Neural progenitor cell (in vitro differentiated cells): ENCODE results near the gene ROMO1. TPM values are rescaled to one million over a fixed set of nuclear protein-coding genes. Genes with fewer than 3 reads are reported as not detected.

Source experiments
- DNase-seq: peaks from one replicate; pipeline ENCODE4 v3.0.0-alpha.2; 2016; ENCODE audit warnings: low spot score
- H2AFZ ChIP-seq: fragments of 200-600 bp; sonication (generic); replicated peaks from 2 replicates; pipeline ENCODE4 v1.6.1; 2016; ENCODE audit warnings: antibody characterized with exemption
- H3F3A ChIP-seq: fragments of 200-600 bp; sonication (generic); 2 replicates; pipeline ENCODE4 v1.6.1; 2016; ENCODE audit warnings: antibody characterized with exemption, low read depth
- H3K27ac ChIP-seq: fragments of 200-600 bp; sonication (generic); 2 replicates; pipeline ENCODE4 v1.5.1; 2016; ENCODE audit warnings: mild to moderate bottlenecking
- H3K27me3 ChIP-seq: fragments of 200-600 bp; sonication (generic); 2 replicates; pipeline ENCODE4 v1.6.1; 2016; ENCODE audit warnings: mild to moderate bottlenecking, moderate library complexity
- H3K36me3 ChIP-seq: fragments of 200-600 bp; sonication (generic); 2 replicates; pipeline ENCODE4 v1.5.1; 2016
- H3K4me1 ChIP-seq: fragments of 200-600 bp; sonication (generic); 2 replicates; pipeline ENCODE4 v1.6.1; 2016; ENCODE audit warnings: mixed run types
- H3K4me2 ChIP-seq: fragments of 200-600 bp; sonication (generic); 2 replicates; pipeline ENCODE4 v1.6.1; 2016
- H3K4me3 ChIP-seq: fragments of 200-600 bp; sonication (generic); 2 replicates; pipeline ENCODE4 v1.5.1; 2016
- H3K79me2 ChIP-seq: fragments of 200-600 bp; sonication (generic); 2 replicates; pipeline ENCODE4 v1.6.1; 2016; ENCODE audit warnings: low read depth
- H3K9ac ChIP-seq: fragments of 200-600 bp; sonication (generic); 2 replicates; pipeline ENCODE4 v1.6.1; 2016
- H3K9me3 ChIP-seq: fragments of 200-600 bp; sonication (generic); 2 replicates; pipeline ENCODE4 v1.5.1; 2016; ENCODE audit warnings: low read depth
- H4K20me1 ChIP-seq: fragments of 200-600 bp; sonication (generic); 2 replicates; pipeline ENCODE4 v1.6.1; 2016; ENCODE audit warnings: low read depth
- H3K27ac Mint-ChIP-seq: 3 replicates; pipeline ENCODE4 v1.8.0; 2021; ENCODE audit warnings: mixed read lengths
- H3K27me3 Mint-ChIP-seq: 2 replicates; pipeline ENCODE4 v1.8.0; 2022; ENCODE audit warnings: low read depth, mild to moderate bottlenecking, inconsistent platforms, moderate library complexity, mixed read lengths; ENCODE audit not compliant: insufficient read depth
- H3K36me3 Mint-ChIP-seq: 3 replicates; pipeline ENCODE4 v1.8.0; 2021; ENCODE audit warnings: mixed read lengths
- H3K4me1 Mint-ChIP-seq: 3 replicates; pipeline ENCODE4 v1.8.0; 2021; ENCODE audit warnings: mixed read lengths
- H3K4me3 Mint-ChIP-seq: 3 replicates; pipeline ENCODE4 v1.8.0; 2021; ENCODE audit warnings: mild to moderate bottlenecking, moderate library complexity, mixed read lengths
- H3K9me3 Mint-ChIP-seq: 3 replicates; pipeline ENCODE4 v1.8.0; 2020; ENCODE audit warnings: mixed read lengths
- EZH2 ChIP-seq: fragments of 200-600 bp; sonication (generic); IDR thresholded peaks from 2 replicates; pipeline ENCODE4 v1.6.1; 2017; ENCODE audit warnings: antibody characterized with exemption, mild to moderate bottlenecking, moderate library complexity
- EZH2phosphoT487 ChIP-seq: fragments of 200-600 bp; sonication (generic); IDR thresholded peaks from 2 replicates; pipeline ENCODE4 v1.6.1; 2017; ENCODE audit warnings: antibody characterized with exemption
- total RNA-seq: library from RNA; depleted of rRNA; stranded (reverse); fragments of >200 nt; gene quantifications from 2 replicates; pipeline ENCODE4 v1.2.3, GENCODE V29; 2015; ENCODE audit warnings: low replicate concordance
- TF ChIP-seq, protein P1 (sequence below): fragments of 200-600 bp; sonication (generic); IDR thresholded peaks from 2 replicates; pipeline ENCODE4 v1.5.1; 2017; ENCODE audit warnings: antibody characterized with exemption, mild to moderate bottlenecking

ROMO1 gene
- total RNA-seq, 1 donor from 2014 or later = 135 TPM

DNA sequence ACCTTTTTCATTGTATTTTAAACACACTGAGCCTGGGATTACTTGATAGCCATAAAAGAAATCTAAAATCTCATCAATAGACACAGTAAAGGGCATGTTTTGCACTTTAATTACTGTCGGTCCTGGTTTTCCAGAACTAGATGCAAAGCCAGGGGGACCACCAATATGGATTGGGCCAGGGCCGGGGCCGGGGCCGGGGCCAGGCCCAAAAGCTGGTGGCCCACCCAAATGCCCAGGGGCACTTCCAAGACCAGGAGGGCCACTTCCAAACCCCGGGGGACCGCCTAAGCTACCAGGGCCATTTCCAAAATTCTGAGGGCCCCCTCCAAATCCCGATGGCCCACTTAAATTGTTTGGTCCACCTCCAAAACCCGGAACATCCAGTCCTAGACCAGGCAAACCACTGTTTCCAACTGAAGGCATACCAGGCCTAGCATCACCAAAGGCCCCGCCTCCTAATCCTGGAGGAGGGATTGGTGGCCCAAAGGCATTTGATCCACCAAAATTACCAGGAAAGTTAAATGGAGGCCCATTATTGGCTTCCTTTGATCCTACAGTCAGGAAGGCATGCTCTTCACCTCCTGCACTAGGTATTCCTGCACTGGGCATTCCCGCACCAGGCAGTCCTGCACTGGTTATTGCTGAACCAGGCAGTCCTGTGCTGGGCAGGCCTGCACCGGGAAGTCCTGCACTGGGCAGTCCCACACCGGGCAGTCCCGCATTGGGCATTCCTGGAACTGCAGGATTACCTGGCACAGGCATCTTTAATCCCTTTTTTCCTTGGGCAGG, 46.4 kb upstream of the ROMO1 start:
- H3K27ac ChIP-seq = no peak overlapping the region
- TF ChIP-seq EZH2phosphoT487 = no peak
- TF ChIP-seq EZH2 = no peak
- TF ChIP-seq, protein P1, sequence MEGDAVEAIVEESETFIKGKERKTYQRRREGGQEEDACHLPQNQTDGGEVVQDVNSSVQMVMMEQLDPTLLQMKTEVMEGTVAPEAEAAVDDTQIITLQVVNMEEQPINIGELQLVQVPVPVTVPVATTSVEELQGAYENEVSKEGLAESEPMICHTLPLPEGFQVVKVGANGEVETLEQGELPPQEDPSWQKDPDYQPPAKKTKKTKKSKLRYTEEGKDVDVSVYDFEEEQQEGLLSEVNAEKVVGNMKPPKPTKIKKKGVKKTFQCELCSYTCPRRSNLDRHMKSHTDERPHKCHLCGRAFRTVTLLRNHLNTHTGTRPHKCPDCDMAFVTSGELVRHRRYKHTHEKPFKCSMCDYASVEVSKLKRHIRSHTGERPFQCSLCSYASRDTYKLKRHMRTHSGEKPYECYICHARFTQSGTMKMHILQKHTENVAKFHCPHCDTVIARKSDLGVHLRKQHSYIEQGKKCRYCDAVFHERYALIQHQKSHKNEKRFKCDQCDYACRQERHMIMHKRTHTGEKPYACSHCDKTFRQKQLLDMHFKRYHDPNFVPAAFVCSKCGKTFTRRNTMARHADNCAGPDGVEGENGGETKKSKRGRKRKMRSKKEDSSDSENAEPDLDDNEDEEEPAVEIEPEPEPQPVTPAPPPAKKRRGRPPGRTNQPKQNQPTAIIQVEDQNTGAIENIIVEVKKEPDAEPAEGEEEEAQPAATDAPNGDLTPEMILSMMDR = no peak
- DNase-seq = no peak
- Mint-ChIP-seq H3K4me1 (no peaks in the 10 kb centered on the region), H3K9me3 (peaks cover 4% of the 10 kb centered on the region), H3K4me3 (no peak overlapping the region), H3K27me3 (no peaks in the 10 kb centered on the region), H3K36me3 (peaks cover 41% of the 10 kb centered on the region), H3K27ac (no peak overlapping the region)
- H3K9me3 ChIP-seq = no peaks in the 10 kb centered on the region
- peaks cover 100% of the 10 kb centered on the region for H3K79me2 ChIP-seq
- H3K27me3 ChIP-seq = no peaks in the 10 kb centered on the region
- peaks cover 17% of the 10 kb centered on the region for H3F3A ChIP-seq
- H3K4me3 ChIP-seq = no peak overlapping the region
- peaks cover 99% of the 10 kb centered on the region for H4K20me1 ChIP-seq
- H3K36me3 ChIP-seq = peaks cover 32% of the 10 kb centered on the region
- H3K4me2 ChIP-seq = no peak overlapping the region
- H2AFZ ChIP-seq = no peak overlapping the region
- no peaks in the 10 kb centered on the region for H3K4me1 ChIP-seq
- H3K9ac ChIP-seq = no peak overlapping the region

DNA sequence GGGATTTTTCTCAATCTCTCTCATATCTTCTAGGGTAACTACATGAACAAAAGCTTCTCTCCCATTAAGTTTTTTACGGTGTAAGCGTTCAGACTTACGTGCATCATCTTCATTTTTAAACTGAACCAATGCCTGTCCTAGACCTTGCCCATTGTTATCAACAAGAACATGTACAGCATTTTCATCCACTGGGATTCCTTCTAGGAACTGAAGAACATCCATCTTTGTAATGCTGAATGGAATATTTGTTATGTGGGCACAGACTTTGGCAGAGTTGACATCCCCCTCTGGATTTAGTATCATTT, 45.8 kb upstream of the ROMO1 start:
- Mint-ChIP-seq H3K27ac (no peak overlapping the region), H3K9me3 (peaks cover 6% of the 10 kb centered on the region), H3K4me3 (no peak overlapping the region), H3K27me3 (no peaks in the 10 kb centered on the region), H3K36me3 (peaks cover 40% of the 10 kb centered on the region), H3K4me1 (no peaks in the 10 kb centered on the region)
- H3K4me2 ChIP-seq = no peak overlapping the region
- peaks cover 28% of the 10 kb centered on the region for H3K36me3 ChIP-seq
- peaks cover 15% of the 10 kb centered on the region for H3F3A ChIP-seq
- H3K4me3 ChIP-seq = no peak overlapping the region
- H3K27me3 ChIP-seq = no peaks in the 10 kb centered on the region
- TF ChIP-seq EZH2phosphoT487 = no peak
- TF ChIP-seq EZH2 = no peak
- TF ChIP-seq, protein P1 = no peak
- no peak overlapping the region for H3K27ac ChIP-seq
- peaks cover 100% of the 10 kb centered on the region for H4K20me1 ChIP-seq
- no peak overlapping the region for H2AFZ ChIP-seq
- DNase-seq = no peak
- peaks cover 100% of the 10 kb centered on the region for H3K79me2 ChIP-seq
- no peaks in the 10 kb centered on the region for H3K9me3 ChIP-seq
- no peaks in the 10 kb centered on the region for H3K4me1 ChIP-seq
- H3K9ac ChIP-seq = no peak overlapping the region

DNA sequence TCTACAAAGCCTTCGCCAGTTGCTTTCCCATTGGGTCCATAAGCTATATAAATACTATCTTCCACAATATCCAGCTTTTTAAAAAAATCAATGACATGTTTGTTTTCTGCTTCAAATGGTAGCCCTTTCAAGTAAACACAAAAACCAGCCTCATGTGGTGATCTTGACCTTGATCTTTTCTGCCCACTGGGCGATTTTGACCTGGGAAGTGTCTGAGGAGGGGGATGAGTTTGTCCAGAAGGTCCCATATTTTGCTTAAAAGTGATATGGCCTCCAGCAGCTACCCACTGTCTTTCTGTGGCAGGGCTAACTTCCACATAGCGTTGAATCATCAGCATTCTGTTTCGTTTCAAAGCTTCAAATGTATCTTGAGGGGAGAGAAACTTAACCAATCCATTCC, 45.3 kb upstream of the ROMO1 start:
- H3K4me1 Mint-ChIP-seq = no peaks in the 10 kb centered on the region
- Histone ChIP-seq H3F3A (peaks cover 10% of the 10 kb centered on the region), H3K4me2 (no peak overlapping the region), H3K27ac (no peak overlapping the region), H2AFZ (no peak overlapping the region), H3K36me3 (peaks cover 26% of the 10 kb centered on the region), H4K20me1 (peaks cover 100% of the 10 kb centered on the region), H3K4me1 (no peaks in the 10 kb centered on the region), H3K9ac (no peak overlapping the region), H3K9me3 (no peaks in the 10 kb centered on the region), H3K4me3 (no peak overlapping the region), H3K79me2 (peaks cover 100% of the 10 kb centered on the region), H3K27me3 (no peaks in the 10 kb centered on the region)
- TF ChIP-seq EZH2phosphoT487 (no peak), EZH2 (no peak)
- TF ChIP-seq, protein P1 = no peak
- no peak for DNase-seq
- no peak overlapping the region for H3K4me3 Mint-ChIP-seq
- H3K36me3 Mint-ChIP-seq = peaks cover 38% of the 10 kb centered on the region
- H3K27me3 Mint-ChIP-seq = no peaks in the 10 kb centered on the region
- H3K27ac Mint-ChIP-seq = no peak overlapping the region
- peaks cover 8% of the 10 kb centered on the region for H3K9me3 Mint-ChIP-seq
